NB4 (cell line): Measurements from ENCODE around the gene SLX9.
A peak's percentile ranks its signal among the peaks of the same experiment; 100 is the strongest.

Experiments
- POLR2A ChIP-seq: IDR thresholded peaks from 2 replicates; pipeline ENCODE4 v1.6.1; 2011; ENCODE audit warnings: mild to moderate bottlenecking; ENCODE audit not compliant: insufficient read length; ENCODE audit errors: extremely low read depth
- TF ChIP-seq, protein P1 (sequence below): IDR thresholded peaks from one replicate; pipeline ENCODE4 v1.5.1; 2012; ENCODE audit warnings: low read depth, low read length

DNA sequence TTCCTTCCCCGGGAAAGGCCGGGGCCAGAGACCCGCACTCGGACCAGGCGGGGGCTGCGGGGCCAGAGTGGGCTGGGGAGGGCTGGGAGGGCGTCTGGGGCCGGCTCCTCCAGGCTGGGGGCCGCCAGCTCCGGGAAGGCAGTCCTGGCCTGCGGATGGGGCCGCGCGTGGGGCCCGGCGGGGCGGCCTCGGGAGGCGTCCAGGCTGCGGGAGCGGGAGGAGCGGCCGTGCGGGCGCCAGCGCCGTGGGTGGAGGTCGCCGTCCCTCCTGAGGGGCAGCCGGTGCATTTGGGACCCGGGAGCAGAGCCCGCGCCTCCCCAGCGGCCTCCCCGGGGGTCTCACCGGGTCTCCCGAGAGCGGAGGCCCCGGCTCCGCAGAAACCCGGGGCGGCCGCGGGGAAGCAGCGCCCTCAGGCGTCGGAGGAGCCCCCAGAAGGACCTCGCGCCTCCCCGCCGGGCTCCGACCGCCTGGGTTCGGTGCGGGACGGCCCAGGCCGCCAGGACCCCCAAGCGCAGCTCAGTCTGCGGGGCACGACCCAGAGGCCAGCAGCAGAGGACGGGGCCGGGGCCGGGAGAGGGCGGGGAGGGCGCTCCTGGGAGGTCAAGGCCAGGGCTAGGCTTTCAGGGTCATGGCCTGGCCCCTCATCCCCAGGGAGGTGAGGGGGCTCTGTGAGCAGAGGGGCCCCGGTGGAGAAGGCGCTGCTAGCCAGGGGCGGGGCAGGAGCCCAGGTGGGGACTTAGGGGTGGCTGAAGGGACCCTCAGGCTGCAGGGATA lies 7.2 kb upstream of the SLX9 start:
- TF ChIP-seq, protein P1, sequence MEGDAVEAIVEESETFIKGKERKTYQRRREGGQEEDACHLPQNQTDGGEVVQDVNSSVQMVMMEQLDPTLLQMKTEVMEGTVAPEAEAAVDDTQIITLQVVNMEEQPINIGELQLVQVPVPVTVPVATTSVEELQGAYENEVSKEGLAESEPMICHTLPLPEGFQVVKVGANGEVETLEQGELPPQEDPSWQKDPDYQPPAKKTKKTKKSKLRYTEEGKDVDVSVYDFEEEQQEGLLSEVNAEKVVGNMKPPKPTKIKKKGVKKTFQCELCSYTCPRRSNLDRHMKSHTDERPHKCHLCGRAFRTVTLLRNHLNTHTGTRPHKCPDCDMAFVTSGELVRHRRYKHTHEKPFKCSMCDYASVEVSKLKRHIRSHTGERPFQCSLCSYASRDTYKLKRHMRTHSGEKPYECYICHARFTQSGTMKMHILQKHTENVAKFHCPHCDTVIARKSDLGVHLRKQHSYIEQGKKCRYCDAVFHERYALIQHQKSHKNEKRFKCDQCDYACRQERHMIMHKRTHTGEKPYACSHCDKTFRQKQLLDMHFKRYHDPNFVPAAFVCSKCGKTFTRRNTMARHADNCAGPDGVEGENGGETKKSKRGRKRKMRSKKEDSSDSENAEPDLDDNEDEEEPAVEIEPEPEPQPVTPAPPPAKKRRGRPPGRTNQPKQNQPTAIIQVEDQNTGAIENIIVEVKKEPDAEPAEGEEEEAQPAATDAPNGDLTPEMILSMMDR = peak; percentile 46
- TF ChIP-seq POLR2A = no peak
